Non-pigmented ciliary epithelial cell (primary cell): ENCODE results near the gene SERPINB8.

Source experiments
- DNase-seq: peaks from one replicate; pipeline ENCODE4 v3.0.0-alpha.2; 2010; ENCODE audit warnings: low read depth

SERPINB8 gene

DNA sequence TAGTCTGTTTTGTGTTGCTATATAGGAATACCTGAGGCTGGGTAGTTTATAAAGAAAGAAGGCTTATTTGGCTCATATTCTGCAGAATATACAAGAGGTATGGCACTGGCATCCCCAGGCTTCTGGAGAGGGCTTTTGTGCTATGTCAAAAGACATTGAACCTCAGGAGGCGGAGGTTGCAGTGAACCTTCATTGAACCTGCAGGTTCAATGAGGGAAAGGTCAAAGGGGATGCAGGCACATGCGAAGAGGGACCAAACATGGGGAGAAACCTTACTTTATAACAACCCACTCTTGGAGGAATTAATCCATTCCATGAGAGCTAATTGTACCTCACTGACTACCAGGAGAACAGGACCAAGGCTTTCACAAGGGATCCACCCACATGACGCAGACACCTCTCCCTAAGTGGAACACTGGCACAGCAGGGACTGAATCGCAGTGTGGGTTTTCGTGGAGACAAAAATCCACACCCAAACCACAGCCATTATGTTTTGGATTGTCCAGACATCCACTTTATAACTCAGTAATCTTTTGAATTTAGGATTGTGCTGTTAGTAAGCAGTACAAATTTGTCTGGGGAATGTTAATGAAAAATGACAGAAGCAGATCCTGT is 4.1 kb upstream of the SERPINB8 start:
- DNase-seq, result no peak

DNA sequence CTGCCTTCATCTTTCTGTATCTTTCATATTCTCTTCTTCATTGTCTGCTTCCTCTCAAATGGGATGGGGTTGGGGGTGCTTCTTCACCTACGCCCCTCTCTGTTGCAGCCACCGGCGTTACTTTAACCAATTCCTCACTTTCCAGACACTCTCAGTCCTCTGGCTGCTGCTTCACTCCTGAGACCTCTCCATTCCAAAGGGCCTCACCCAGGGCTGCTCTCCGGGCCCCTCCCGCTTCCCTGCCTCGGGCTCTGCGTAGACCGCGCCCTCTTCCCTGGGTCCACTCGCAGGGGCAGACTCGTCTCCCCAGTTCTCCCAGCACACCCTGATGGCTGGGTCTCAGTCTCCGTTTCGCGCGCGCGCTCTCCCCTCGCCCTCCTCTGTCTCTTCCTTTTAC is 926 bp downstream of the SERPINB8 start:
- DNase-seq, result no peak

DNA sequence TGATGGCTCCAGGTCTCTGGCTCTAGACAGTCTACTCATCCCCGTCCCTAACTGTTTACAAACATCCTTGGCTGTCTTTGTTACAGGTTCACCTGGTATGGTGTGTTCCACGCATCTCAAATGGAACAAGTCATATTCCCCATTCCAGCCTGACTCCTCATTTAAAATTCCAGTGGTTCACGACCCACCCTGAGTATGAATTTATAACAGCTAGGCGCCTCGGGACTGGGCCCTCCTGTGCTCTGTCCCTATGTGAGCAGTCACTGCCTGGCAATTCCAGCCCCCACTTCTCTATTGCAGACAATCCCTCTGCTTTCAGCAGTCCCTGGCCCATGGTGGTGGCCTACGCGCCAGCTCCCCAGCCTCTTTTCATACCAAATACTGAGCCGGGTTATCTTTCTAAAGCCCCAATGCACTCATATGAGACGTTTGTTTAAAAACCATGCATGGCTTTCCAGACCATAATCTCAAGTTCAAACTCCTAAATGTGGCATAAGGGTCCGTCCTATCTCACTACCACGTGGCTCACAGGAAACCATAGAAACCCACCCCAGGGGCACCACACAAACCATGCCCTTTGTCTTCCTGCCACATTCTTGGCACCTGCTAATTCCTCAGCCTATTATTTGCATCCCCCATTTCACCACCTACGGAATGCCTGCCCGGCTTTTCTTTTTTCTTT is 1.6 kb downstream of the SERPINB8 start:
- no peak for DNase-seq

DNA sequence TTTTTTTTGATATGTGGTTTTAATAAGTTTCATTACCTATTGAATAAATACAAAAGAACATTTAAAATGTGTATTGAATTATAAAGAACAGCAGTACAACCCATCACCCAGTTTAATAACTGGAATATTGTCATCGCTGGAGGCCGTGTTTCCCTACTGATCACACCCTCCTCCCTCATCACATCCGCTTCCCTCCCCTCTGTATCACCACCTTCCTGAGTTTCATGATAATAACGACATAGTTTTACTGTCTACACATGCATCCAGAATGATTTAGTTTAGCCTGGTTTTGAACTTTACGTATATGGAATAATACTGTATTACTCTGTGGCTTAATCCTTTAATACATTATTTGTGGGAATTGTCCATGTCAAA is 2.1 kb downstream of the SERPINB8 start:
- no peak for DNase-seq

DNA sequence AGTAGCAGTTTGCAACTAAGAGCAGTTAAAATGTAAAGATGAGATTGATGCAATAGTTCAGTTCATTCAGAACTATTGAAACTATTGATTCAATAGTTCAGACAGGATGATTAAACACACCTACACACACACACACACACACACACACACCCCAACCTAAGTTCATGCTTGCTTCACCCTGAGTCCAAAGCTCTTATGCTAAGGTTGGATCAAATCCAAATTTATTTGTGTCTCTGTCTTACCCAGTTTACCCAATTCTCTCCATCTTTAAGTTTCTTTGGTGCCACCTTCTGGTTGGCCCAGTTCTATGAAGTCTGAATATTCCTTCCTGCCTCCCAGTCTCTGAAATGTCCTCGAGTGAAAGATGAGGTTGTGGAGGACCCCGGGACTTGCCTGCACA is 5.1 kb downstream of the SERPINB8 start:
- no peak for DNase-seq

DNA sequence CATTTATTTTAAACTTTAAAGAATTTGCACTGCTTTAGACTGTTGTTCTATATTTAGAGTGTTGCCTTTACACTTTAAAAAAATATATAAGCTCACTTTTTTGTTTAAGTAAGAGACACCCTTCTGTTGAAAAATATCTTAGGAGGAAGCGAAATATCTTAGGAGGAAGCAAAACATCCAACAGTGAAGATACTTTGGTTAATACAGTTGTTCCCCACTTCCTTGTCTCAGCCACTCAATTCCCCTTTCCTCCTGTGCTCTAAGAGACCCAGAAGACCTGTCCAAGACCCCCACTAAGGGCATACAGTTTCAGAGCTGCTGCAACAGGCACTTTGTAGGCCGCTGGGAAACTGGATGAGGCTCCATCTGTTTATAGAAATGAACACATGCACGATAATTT is 5.7 kb downstream of the SERPINB8 start:
- DNase-seq, result no peak

DNA sequence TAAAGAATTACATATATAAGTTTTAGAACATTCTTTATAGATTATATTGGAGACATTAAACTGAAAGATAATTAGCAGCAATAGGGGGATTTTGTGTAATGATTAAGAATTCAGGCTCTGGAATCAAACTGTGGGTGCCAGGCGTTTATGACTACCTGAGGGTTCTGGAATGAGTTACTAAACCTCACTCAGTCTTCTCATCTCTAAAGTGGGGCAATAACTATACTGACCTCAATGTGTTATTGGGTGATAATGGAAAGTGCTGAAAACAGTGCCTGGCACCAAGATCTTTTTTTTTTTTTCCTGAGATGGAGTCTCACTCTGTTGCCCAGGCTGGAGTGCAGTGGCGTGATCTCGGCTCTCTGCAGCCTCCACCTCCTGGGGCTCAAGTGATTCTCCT is 7.2 kb downstream of the SERPINB8 start:
- no peak for DNase-seq

DNA sequence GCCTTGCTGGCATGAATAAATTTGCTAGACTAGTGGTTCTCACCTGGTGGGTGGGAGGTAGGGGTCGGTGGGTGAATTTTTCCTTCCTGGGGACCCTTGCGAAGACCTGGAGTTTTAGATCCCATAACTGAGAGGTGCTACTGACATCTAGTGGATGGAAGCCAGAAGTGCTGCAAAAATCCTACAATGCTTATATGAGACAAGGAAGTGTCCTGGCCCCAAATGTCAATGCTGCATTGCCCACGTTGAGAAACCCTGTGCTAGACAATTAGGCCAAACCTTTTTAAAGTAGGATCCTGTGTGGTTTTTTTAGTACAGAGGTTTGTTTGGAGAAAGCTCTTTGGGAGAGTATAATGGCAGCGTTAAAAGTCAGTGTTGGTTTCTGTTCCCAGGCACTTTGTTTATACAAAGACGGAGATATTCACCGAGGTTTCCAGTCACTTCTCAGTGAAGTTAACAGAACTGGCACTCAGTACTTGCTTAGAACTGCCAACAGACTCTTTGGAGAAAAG is 9.6 kb downstream of the SERPINB8 start:
- DNase-seq, result no peak

DNA sequence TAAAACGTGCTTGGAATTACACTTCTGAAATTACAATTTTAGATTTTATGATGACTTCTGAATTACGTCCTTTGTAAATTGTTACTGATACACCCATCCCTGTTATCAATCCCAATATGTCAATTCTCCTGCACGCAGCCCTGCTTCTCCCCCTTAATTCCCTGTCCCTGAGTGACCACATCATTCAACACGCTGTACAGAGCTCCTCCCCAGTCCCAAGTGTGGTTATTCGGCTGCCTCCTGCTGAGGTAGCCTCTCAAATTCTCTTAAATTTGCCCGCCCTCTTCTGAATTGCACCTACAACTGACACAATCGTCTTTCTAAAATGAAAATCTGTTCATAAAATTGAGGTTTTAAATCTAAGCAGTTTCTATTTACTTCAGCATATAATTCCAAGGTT is 10.1 kb downstream of the SERPINB8 start:
- DNase-seq, result no peak

DNA sequence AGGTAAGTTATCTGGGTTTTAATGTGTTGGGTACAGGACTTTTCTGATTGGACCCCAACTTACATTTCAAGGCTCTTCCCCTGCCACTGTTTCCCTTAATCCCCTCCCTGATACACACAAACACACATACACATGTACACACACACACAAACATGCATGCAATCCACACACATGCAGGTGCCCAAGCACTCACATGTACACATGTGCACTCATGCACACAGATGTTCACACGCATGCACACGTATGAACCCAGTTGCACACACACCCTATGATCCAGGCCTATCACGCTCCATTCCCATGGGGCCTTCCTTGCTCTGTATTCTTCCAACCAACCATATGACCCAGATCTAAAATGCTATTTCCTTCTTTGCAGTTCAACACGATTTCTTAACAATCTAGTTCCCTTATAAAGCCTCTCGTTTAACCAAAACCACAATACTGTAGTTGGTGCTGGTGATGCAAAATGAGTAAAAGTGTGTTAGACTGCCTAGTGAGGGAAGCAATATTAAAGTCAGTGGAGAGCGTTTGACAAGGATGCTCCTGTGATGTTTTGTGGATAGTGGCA is 11.1 kb downstream of the SERPINB8 start:
- no peak for DNase-seq

DNA sequence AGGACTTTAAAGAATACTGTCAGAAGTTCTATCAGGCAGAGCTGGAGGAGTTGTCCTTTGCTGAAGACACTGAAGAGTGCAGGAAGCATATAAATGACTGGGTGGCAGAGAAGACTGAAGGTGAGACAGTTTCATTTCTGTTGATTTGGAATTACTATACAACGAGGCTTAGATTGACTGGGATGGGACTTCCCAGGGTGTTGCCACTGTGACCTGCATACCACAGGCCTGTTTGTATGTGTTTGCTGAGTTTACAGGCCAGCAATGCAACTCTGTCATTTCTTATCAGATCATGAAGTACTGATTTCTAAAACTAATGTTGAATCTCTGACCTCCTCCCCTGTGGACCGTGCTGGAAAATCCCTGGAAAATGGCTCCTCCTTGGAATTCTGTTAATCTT is 11.8 kb downstream of the SERPINB8 start:
- DNase-seq, result no peak

DNA sequence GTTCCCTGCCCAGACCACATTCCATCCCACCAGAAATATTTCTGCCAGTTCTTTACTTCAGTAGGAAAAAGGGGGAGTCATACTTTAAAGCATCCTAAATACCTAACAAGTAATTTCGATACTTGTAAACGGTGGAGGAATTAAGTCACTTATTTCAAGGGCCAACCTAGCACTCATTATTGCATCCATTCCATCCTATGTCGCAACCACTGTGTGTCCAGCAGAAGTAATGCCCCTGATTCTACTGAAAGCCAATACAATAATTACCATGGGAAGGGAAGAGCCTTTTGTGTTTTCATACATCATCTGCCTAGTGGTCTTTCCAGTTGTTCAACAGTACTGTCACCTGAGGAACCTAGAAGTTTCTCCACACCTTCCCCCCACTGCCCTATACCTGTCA is 12.5 kb downstream of the SERPINB8 start:
- no peak for DNase-seq

DNA sequence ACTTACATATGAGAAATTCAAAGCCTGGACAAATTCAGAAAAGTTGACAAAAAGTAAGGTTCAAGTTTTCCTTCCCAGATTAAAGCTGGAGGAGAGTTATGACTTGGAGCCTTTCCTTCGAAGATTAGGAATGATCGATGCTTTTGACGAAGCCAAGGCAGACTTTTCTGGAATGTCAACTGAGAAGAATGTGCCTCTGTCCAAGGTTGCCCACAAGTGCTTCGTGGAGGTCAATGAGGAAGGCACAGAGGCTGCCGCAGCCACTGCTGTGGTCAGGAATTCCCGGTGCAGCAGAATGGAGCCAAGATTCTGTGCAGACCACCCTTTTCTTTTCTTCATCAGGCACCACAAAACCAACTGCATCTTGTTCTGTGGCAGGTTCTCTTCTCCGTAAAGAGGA is 17.0 kb downstream of the SERPINB8 start:
- no peak for DNase-seq

DNA sequence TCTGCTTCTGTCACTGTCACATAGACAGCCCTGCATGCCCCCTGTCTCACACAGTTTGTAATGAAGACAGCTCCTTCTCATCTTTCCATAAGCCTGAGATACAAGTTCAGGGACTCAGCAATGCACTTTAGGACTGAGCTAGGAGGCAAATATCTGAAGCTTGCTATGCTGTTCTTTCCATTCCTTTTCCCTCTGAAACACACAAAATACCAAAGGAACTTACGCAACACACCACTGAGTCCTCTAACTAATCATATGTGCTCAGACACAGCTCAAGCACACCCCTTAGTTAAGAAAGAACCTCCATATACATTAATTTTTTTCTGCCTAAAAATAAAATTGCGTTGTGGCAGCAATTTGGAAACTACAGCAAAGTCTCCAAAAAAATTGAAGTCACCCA is 17.9 kb downstream of the SERPINB8 start:
- no peak for DNase-seq

DNA sequence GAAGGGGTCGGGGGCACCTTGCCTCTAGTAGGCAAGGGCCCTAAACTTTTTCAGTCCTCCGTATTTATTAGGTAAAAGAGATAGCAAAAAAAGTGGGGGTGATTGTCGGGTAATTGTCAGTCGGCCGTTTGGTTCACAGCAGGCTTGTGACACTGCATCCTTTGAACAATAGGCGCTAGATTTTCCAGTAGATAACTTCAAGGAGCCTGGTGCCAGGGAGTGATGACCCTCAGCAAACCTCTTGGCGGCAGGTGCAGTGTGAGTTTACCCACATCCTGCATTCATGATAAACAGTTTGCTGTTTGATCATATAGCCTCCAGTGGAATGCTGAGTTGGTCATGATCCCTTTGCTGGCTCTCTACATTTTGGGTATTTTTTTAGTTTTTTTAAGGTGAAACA is 22.9 kb downstream of the SERPINB8 start:
- DNase-seq, result no peak

DNA sequence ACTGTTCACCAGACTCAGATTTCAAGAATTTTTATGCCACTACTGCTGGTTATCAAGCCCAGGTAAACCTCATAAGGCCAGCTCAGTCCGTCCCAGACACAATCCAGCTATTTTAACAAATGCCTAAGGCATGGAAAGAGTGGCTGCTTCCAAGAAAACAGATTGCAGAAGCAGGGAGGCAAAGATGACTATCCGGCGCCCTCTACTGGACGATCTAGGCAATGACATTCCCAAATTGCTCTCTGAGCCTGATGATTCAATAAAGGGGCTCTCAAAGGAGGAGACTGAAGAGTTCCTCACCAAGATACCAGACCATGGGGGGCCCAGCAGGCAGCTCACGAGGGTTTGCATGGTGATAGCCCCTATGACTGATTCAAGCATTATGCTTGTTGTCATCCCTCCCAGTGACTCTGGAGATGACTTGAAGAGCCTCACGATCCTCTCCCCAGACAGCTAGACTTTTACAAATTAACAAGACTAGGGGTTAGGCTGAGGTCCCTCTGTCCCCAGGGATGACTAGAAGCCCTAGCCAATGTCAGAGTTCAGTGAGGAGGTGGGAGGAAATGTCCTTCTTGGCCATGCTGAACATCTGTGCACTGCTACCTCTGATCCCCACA is 25.0 kb downstream of the SERPINB8 start:
- no peak for DNase-seq

DNA sequence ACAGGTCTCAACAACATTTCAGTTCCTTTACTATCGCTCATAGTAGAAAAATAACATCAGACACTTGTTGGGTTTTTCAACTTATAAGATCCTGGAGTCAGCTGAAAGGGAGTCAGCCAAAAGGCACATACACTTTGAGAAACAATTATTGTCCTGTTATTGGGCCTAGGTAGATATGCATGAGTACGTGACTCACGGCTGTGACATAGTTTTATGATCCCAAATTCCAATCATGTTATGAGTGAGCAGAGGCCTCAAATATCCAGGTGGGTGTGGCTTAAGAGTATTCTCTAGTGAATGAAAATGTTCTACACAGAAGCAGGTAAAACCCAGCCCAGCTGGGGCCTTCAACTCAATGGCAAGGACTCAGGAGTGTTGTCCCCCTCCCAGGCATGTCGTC is 27.2 kb downstream of the SERPINB8 start:
- no peak for DNase-seq

DNA sequence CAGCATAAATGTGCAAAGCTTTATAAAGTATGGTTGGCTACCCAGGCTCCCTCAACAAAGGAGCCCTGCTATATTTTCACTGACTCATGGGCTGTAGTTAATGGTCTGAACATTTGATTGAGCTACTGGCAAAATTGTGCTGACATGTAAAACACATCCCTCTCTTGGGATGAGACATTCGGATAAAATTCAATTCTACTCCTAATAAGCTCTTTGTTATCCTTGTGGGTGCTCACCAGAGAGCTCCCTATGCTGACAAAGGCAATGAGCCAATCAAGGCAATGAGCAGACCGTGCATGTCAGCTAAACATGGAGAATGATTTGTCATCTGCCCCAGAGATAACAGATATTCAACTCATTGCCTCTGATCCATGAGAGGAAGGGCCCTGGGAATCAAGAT is 27.7 kb downstream of the SERPINB8 start:
- DNase-seq, result no peak

DNA sequence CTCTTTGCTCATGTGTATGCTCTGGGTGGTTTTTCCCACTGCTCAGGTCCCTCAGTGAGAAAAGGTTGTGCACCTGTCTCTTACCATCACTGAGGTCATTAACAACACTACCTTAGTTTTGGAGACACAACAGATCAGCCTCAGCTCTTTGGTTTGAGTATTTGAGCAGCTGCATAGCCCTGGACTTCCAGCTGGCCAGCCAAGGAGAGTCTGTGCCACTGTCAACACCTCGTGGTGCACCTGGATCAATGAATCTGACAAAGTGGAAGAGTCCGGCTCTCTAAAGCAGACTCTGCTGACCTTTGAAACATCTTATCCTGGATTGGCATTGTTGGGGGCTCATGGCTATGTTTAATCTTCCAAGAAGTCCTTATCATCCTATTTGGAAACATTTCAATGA is 30.0 kb downstream of the SERPINB8 start:
- no peak for DNase-seq

DNA sequence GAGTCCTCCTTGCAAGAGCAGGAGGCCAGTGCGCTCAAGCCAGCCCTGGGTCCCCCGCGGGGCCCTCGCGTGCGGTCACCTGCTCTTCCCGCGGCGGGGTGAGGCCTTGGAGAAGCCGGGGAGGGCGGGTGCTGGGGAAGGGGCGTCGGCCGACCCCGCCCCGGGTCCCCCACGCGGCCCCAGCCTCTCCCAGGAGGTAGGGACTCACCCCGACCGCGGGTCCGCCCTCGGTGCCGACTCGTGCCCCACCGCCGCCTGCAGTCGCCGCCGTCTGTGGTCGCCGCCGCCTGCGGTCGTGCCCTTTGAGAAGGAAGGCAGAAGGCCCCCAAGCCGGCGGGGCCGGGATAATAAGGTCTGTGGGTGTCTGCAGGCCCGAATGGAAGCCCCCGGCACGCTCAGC is 32.7 kb downstream of the SERPINB8 start:
- no peak for DNase-seq

DNA sequence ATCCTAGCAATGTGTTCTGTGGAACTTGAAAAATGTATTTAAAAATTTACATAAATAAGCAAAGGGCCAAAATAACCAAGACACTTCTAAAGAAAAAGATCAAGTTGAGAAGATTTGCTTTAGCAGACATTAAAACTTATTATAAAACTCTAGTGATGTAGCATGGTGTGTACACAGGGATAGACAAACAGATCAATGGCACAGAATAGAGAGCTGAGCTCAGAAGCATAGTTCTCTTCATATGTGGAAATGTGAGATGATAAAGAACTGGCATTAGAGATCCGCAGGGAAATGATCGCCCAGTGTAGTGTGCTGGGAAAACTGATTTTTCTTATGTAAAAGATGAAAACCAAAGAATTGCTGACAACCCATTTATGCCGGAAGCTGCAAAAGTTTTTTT is 39.4 kb downstream of the SERPINB8 start:
- DNase-seq, result no peak

DNA sequence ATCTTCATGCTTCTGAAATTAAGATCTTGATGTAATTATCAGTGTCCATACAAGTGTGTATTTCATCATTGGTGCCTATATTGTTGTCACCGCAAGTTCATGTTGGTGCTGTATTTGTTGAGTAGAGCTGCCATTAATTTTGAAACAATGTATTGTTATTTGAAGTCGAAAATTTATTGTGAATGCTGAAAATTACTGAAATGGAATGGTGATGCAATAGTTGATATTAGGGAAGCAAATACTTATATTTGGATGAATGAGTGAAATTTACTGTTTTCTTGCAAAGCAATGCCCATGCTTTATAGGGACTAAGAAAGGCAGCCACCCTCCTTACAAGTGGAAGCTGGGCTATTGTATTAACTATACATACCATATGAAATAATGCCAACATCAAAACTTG is 41.6 kb downstream of the SERPINB8 start:
- DNase-seq, result no peak

DNA sequence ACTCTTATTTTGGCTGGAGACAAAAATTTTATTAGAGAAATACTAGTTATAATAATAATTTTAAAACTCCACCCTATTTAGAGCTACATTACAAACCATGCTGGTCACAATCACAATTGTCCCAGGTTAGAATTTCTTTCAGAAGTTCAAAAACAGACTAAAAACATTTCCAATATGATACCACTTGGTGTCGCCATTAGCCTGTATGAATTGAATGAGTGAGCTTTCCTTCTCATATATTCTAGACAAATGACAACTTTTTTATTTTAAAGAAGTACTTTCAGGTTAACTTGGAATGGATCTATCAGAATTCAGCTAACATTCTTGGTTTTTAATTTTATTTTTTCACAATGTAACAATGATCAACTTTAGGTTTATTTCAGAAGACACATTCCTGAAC is 48.0 kb downstream of the SERPINB8 start:
- no peak for DNase-seq
